Measurements from ENCODE around the gene PIP4K2A. TPM values are rescaled to one million over a fixed set of nuclear protein-coding genes. Genes with fewer than 3 reads are reported as not detected.

Gene PIP4K2A
- total RNA-seq, 4 donors from 2014 or later, result 3.1 to 19.1 (median 7.6) TPM

GRCh38 chr10:22551681-22552365 lies 162.6 kb downstream of the PIP4K2A start:
- peak overlapping the region in 1 of 4 donors; percentile 40 for H3K27ac ChIP-seq
- H3K4me3 ChIP-seq, result no peak overlapping the region
- no peaks in the 10 kb centered on the region for H3K9me3 ChIP-seq
- DNase-seq, result no peak
- H3K27me3 ChIP-seq, result no peaks in the 10 kb centered on the region
- H3K36me3 ChIP-seq, result peaks cover 0 to 39% (median 0%) of the 10 kb centered on the region in 3 donors
- no peak for TF ChIP-seq CTCF (IDR thresholded peaks at IDR 0.05)
- TF ChIP-seq POLR2A (IDR thresholded peaks at IDR 0.05), result no peak
- 85 to 87% methylated on average over 7 of the region's 7 CpGs for WGBS, 2 donors
- peaks cover 0 to 3% (median 0%) of the 10 kb centered on the region in 3 donors for H3K4me1 ChIP-seq
- intact Hi-C loops (cut with DNase I), result no loop called here

- 54 to 56% methylated on average over 4 to 6 of the region's 6 CpGs for WGBS, 2 donors
- H3K27me3 ChIP-seq, result no peaks in the 10 kb centered on the region
- no peak for DNase-seq
Observed at GRCh38 chr10:22550732-22551131, 163.6 kb downstream of the PIP4K2A start.

GRCh38 chr10:22548344-22548743 lies 166.0 kb downstream of the PIP4K2A start:
- H3K4me1 ChIP-seq, result peaks cover 0 to 3% (median 0%) of the 10 kb centered on the region in 3 donors
- TF ChIP-seq POLR2A (IDR thresholded peaks at IDR 0.05) (no peak), CTCF (IDR thresholded peaks at IDR 0.05) (no peak)
- no peaks in the 10 kb centered on the region for H3K9me3 ChIP-seq
- intact Hi-C loops (cut with DNase I), result no loop called here
- no peak overlapping the region for H3K27ac ChIP-seq
- H3K4me3 ChIP-seq, result no peak overlapping the region
- no peak for DNase-seq
- H3K27me3 ChIP-seq, result no peaks in the 10 kb centered on the region
- WGBS, 2 donors, result 75 to 89% methylated on average over 1 of the region's 1 CpG
- peaks cover 0 to 58% (median 0%) of the 10 kb centered on the region in 3 donors for H3K36me3 ChIP-seq

More at GRCh38 chr10:22550732-22551131, 163.6 kb downstream of the PIP4K2A start:
- no peak overlapping the region for H3K27ac ChIP-seq
- intact Hi-C loops (cut with DNase I), result no loop called here
- TF ChIP-seq CTCF (IDR thresholded peaks at IDR 0.05) (peak in 5 of 6 experiments; percentile 15 to 48 (median 35)), POLR2A (IDR thresholded peaks at IDR 0.05) (no peak)
- H3K4me1 ChIP-seq, result peaks cover 0 to 3% (median 0%) of the 10 kb centered on the region in 3 donors
- peaks cover 0 to 46% (median 0%) of the 10 kb centered on the region in 3 donors for H3K36me3 ChIP-seq
- no peaks in the 10 kb centered on the region for H3K9me3 ChIP-seq
- H3K4me3 ChIP-seq, result no peak overlapping the region

GRCh38 chr10:22545643-22546042 lies 168.7 kb downstream of the PIP4K2A start:
- no peaks in the 10 kb centered on the region for H3K27me3 ChIP-seq
- intact Hi-C loops (cut with DNase I), result no loop called here
- DNase-seq, result no peak
- peaks cover 0 to 84% (median 0%) of the 10 kb centered on the region in 3 donors for H3K36me3 ChIP-seq
- no peak overlapping the region for H3K4me3 ChIP-seq
- WGBS, 2 donors, result 100% methylated on average over 1 of the region's 1 CpG
- no peaks in the 10 kb centered on the region for H3K4me1 ChIP-seq
- H3K27ac ChIP-seq, result no peak overlapping the region
- TF ChIP-seq POLR2A (IDR thresholded peaks at IDR 0.05) (no peak), CTCF (IDR thresholded peaks at IDR 0.05) (no peak)
- H3K9me3 ChIP-seq, result no peaks in the 10 kb centered on the region

- Histone ChIP-seq H3K9me3 (no peaks in the 10 kb centered on the region), H3K36me3 (peaks cover 0 to 87% (median 0%) of the 10 kb centered on the region in 3 donors), H3K27me3 (no peaks in the 10 kb centered on the region), H3K27ac (no peak overlapping the region), H3K4me1 (no peaks in the 10 kb centered on the region), H3K4me3 (no peak overlapping the region)
- 91 to 100% methylated on average over 2 to 8 of the region's 12 CpGs for WGBS, 2 donors
- no peak for DNase-seq
- no peak for TF ChIP-seq POLR2A (IDR thresholded peaks at IDR 0.05)
- no peak for TF ChIP-seq CTCF (IDR thresholded peaks at IDR 0.05)
- intact Hi-C loops (cut with DNase I), result no loop called here
Observed at GRCh38 chr10:22544325-22545068, 169.9 kb downstream of the PIP4K2A start.
